ENCODE measurements around the gene NOG. TPM values are rescaled to one million over a fixed set of nuclear protein-coding genes. Genes with fewer than 3 reads are reported as not detected.

The NOG gene
- total RNA-seq, 2 experiments from 2014 or later: not detected

- H3K4me3 ChIP-seq (ENCODE audit: low read depth, low read length, poor library complexity, severe bottlenecking): no peak overlapping the region
- CTCF ChIA-PET (ENCODE audit: unreplicated experiment): no interaction called here
- no peak overlapping the region for H3K4me2 ChIP-seq (ENCODE audit: low read length)
Measured at GRCh38 chr17:56595831-56596690, 2.6 kb downstream of the NOG start.

GRCh38 chr17:56596691-56597494, 3.4 kb downstream of the NOG start:
- DNase-seq (ENCODE audit: low spot score): no peak
- Histone ChIP-seq H2AFZ (ENCODE audit: low read length) (no peak overlapping the region), H3K9me2 (ENCODE audit: insufficient read depth, low read length) (no peaks in the 10 kb centered on the region), H3K4me1 (ENCODE audit: insufficient read depth, low read length, poor library complexity, severe bottlenecking) (no peaks in the 10 kb centered on the region), H3K9me3 (ENCODE audit: low read length) (no peaks in the 10 kb centered on the region), H3K4me2 (ENCODE audit: low read length) (no peak overlapping the region), H3K27ac (ENCODE audit: low read depth, low read length, poor library complexity, severe bottlenecking) (no peak overlapping the region), H3K4me3 (ENCODE audit: low read depth, low read length, poor library complexity, severe bottlenecking) (no peak overlapping the region), H3K36me3 (ENCODE audit: insufficient read depth, low read length) (no peaks in the 10 kb centered on the region), H4K20me1 (ENCODE audit: insufficient read depth, low read length) (no peaks in the 10 kb centered on the region), H3K79me2 (ENCODE audit: insufficient read depth, low read depth, low read length) (no peaks in the 10 kb centered on the region)
- POLR2A ChIA-PET: no interaction called here
- no peak for TF ChIP-seq CTCF (conservative IDR thresholded peaks at IDR 0.05; ENCODE audit: low read length)
- TF ChIP-seq EZH2phosphoT487 (IDR thresholded peaks at IDR 0.05; ENCODE audit: borderline replicate concordance, low read depth, low read length): no peak
- no TSS peak for BruUV-seq (replicated peaks)
- intact Hi-C loops (cut with micrococcal nuclease; ENCODE audit: unreplicated experiment): no loop called here
- CTCF ChIA-PET (ENCODE audit: unreplicated experiment): no interaction called here

More at GRCh38 chr17:56595831-56596690, 2.6 kb downstream of the NOG start:
- H3K36me3 ChIP-seq (ENCODE audit: insufficient read depth, low read length): no peaks in the 10 kb centered on the region
- POLR2A ChIA-PET: no interaction called here
- H3K9me3 ChIP-seq (ENCODE audit: low read length): no peaks in the 10 kb centered on the region
- TF ChIP-seq EZH2phosphoT487 (IDR thresholded peaks at IDR 0.05; ENCODE audit: borderline replicate concordance, low read depth, low read length) (no peak), CTCF (conservative IDR thresholded peaks at IDR 0.05; ENCODE audit: low read length) (no peak)
- no peaks in the 10 kb centered on the region for H3K9me2 ChIP-seq (ENCODE audit: insufficient read depth, low read length)
- no TSS peak for BruUV-seq (replicated peaks)
- DNase-seq (ENCODE audit: low spot score): no peak
- H3K4me1 ChIP-seq (ENCODE audit: insufficient read depth, low read length, poor library complexity, severe bottlenecking): no peaks in the 10 kb centered on the region
- H4K20me1 ChIP-seq (ENCODE audit: insufficient read depth, low read length): no peaks in the 10 kb centered on the region
- H3K79me2 ChIP-seq (ENCODE audit: insufficient read depth, low read depth, low read length): no peaks in the 10 kb centered on the region
- H3K27ac ChIP-seq (ENCODE audit: low read depth, low read length, poor library complexity, severe bottlenecking): no peak overlapping the region
- intact Hi-C loops (cut with micrococcal nuclease; ENCODE audit: unreplicated experiment): no loop called here
- no peak overlapping the region for H2AFZ ChIP-seq (ENCODE audit: low read length)
